AG04450 (cell line): Measurements from ENCODE around the gene PDE3A. TPM values are rescaled to one million over a fixed set of nuclear protein-coding genes. Genes with fewer than 3 reads are reported as not detected.

Experiments
- CTCF ChIA-PET: fragments of 300-600, 350-600 bp; formaldehyde crosslinking; extraction: SDS; loops from one replicate; lab custom pipeline; 2022; ENCODE audit warnings: antibody characterized with exemption, inconsistent platforms; lab: Charles Lee
- POLR2A ChIA-PET: fragments of 350-600 bp; formaldehyde crosslinking; extraction: SDS; loops from one replicate; lab custom pipeline; 2021; ENCODE audit warnings: antibody characterized with exemption, inconsistent platforms; lab: Yijun Ruan, JAX
- DNase-seq: peaks from one replicate; pipeline ENCODE4 v3.0.0-alpha.2; 2011; ENCODE audit warnings: low read depth, low spot score
- H3K27ac ChIP-seq: one replicate; pipeline ENCODE4 v1.5.1; 2012; ENCODE audit warnings: low read depth, low read length, control low read depth
- H3K27me3 ChIP-seq: one replicate; pipeline ENCODE4 v1.6.0; 2012; ENCODE audit warnings: low read length; ENCODE audit not compliant: control insufficient read depth, insufficient read depth
- H3K4me3 ChIP-seq: 2 replicates; pipeline ENCODE4 v1.5.1; 2011; ENCODE audit warnings: mild to moderate bottlenecking, low read depth, low read length, control low read depth
- H3K9me3 ChIP-seq: 2 replicates; pipeline ENCODE4 v1.5.1; 2012; ENCODE audit warnings: low read length; ENCODE audit not compliant: control insufficient read depth, insufficient read depth
- polyA plus RNA-seq: library from polyadenylated mRNA; depleted of rRNA; stranded (reverse); fragments of >200 nt; gene quantifications from 2 replicates; pipeline ENCODE4 v1.2.3, GENCODE V29; 2011
- TF ChIP-seq, protein P1 (sequence below): IDR thresholded peaks from 2 replicates; pipeline ENCODE4 v1.5.1; 2011; ENCODE audit warnings: low read depth, low read length, control low read depth, inconsistent platforms

Gene PDE3A
- polyA plus RNA-seq, 1 experiment, result 0.10 TPM

DNA sequence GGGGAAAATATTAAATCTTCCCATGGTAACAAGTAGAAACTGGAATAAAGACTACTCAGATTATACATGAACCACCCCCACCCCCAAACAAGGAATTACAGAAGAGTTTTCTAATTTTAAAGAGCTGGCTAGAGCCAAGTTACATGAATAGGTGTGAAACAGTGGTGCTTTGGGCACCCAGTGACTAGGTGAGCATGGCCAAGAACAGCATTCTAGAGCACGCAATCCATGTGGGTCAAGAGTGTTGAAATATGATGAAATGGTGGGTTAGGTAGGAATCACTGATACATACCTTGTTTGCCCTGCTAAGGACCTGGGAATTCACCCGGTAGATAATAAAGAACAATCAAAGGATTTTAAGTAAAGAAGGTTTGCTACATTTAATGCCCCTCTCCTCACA is 208.7 kb downstream of the PDE3A start:
- no peak for DNase-seq
- ChIA-PET CTCF (interaction anchor here (1.0 kb wide), 1 partner anchor 8 kb away, joined by 3 read pairs; no protein-coding TSS in a partner anchor), POLR2A (no interaction called here)
- TF ChIP-seq, protein P1, sequence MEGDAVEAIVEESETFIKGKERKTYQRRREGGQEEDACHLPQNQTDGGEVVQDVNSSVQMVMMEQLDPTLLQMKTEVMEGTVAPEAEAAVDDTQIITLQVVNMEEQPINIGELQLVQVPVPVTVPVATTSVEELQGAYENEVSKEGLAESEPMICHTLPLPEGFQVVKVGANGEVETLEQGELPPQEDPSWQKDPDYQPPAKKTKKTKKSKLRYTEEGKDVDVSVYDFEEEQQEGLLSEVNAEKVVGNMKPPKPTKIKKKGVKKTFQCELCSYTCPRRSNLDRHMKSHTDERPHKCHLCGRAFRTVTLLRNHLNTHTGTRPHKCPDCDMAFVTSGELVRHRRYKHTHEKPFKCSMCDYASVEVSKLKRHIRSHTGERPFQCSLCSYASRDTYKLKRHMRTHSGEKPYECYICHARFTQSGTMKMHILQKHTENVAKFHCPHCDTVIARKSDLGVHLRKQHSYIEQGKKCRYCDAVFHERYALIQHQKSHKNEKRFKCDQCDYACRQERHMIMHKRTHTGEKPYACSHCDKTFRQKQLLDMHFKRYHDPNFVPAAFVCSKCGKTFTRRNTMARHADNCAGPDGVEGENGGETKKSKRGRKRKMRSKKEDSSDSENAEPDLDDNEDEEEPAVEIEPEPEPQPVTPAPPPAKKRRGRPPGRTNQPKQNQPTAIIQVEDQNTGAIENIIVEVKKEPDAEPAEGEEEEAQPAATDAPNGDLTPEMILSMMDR, result no peak
- H3K27me3 ChIP-seq, result no peaks in the 10 kb centered on the region
- H3K9me3 ChIP-seq, result no peaks in the 10 kb centered on the region
- H3K4me3 ChIP-seq, result no peak overlapping the region
- H3K27ac ChIP-seq, result no peak overlapping the region

- Histone ChIP-seq H3K27me3 (no peaks in the 10 kb centered on the region), H3K9me3 (no peaks in the 10 kb centered on the region), H3K27ac (no peak overlapping the region), H3K4me3 (no peak overlapping the region)
- POLR2A ChIA-PET, result no interaction called here
- CTCF ChIA-PET, result interaction anchor here (1.0 to 1.2 kb wide), 2 partner anchors 9 to 22 kb away, joined by 3 read pairs; no protein-coding TSS in a partner anchor
- no peak for DNase-seq
- TF ChIP-seq, protein P1, result no peak
Observed at GRCh38 chr12:20578142-20578541, 209.8 kb downstream of the PDE3A start.

- Histone ChIP-seq H3K27ac (no peak overlapping the region), H3K9me3 (no peaks in the 10 kb centered on the region), H3K27me3 (no peaks in the 10 kb centered on the region), H3K4me3 (no peak overlapping the region)
- TF ChIP-seq, protein P1, result no peak
- POLR2A ChIA-PET, result no interaction called here
- no peak for DNase-seq
- CTCF ChIA-PET, result interaction anchor here (0.6 to 1.2 kb wide), 4 partner anchors 16 to 671 kb away, joined by 3 to 7 read pairs (median 3); no protein-coding TSS in a partner anchor
Observed at GRCh38 chr12:20585055-20585625, 216.8 kb downstream of the PDE3A start.

- Histone ChIP-seq H3K4me3 (no peak overlapping the region), H3K27me3 (no peaks in the 10 kb centered on the region), H3K27ac (no peak overlapping the region), H3K9me3 (no peaks in the 10 kb centered on the region)
- TF ChIP-seq, protein P1, result no peak
- ChIA-PET CTCF (interaction anchor here (0.6 to 1.0 kb wide), 2 partner anchors 16 to 208 kb away, joined by 3 to 4 read pairs; no protein-coding TSS in a partner anchor), POLR2A (no interaction called here)
- DNase-seq, result no peak
Observed at GRCh38 chr12:20585913-20586312, 217.6 kb downstream of the PDE3A start.

DNA sequence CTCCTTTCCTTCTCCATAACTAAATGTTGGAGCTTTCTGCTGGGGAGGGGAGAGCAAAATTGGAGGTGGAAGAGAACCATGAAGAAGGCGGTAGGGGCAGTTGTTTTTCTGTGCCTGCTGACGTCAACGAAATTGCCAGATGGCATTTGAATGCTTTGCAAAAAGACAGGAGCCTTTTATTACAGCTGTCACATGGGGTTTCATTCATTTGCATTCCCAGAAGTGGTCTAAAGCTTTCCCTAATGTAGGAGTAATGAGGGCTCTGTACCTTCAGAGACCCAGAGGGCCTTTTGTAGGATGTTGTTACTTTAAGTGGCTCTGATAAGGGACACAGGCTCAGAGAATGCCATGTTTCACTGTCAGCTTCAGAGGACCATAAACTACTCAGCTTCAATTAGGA is 219.7 kb downstream of the PDE3A start:
- Histone ChIP-seq H3K4me3 (no peak overlapping the region), H3K27ac (no peak overlapping the region), H3K27me3 (no peaks in the 10 kb centered on the region), H3K9me3 (no peaks in the 10 kb centered on the region)
- ChIA-PET POLR2A (no interaction called here), CTCF (interaction anchor here (0.8 to 2.4 kb wide), 3 partner anchors 14 to 850 kb away, joined by 3 to 13 read pairs (median 3); no protein-coding TSS in a partner anchor)
- TF ChIP-seq, protein P1, result no peak
- DNase-seq, result no peak
